GM12878 (cell line): ENCODE measurements around the gene IL36RN. TPM values are rescaled to one million over a fixed set of nuclear protein-coding genes. Genes with fewer than 3 reads are reported as not detected.

Source experiments
- ATAC-seq: fragments of 200-7000 bp; cut with Tn5 transposase; 3 replicates; pipeline ENCODE4 v1.9.1; 2020; ENCODE audit warnings: mild to moderate bottlenecking, moderate library complexity
- BruUV-seq: library from RNA; stranded (reverse); fragments of 400-500 nt; replicated peaks from 2 replicates; lab custom pipeline; 2021; lab: Mats Ljungman, UMichigan
- CTCF ChIA-PET: fragments of 300-600 bp; sonication (Branson Sonifier 250); formaldehyde crosslinking; extraction: SDS; loops from one replicate; lab custom pipeline; 2021; ENCODE audit warnings: inconsistent platforms; lab: Yijun Ruan, JAX
- POLR2A ChIA-PET: fragments of 350-600 bp; formaldehyde crosslinking; extraction: SDS; loops from one replicate; lab custom pipeline; 2021; ENCODE audit warnings: inconsistent platforms; lab: Charles Lee
- RAD21 ChIA-PET: fragments of 300-600 bp; sonication (Branson Sonifier 250); formaldehyde crosslinking; loops from one replicate; lab custom pipeline; 2023; ENCODE audit warnings: antibody characterized with exemption; ENCODE audit not compliant: unreplicated experiment; lab: Charles Lee
- SMC1A ChIA-PET: fragments of 300-600 bp; sonication (Branson Sonifier 250); formaldehyde crosslinking; loops from one replicate; lab custom pipeline; 2023; ENCODE audit not compliant: unreplicated experiment, uncharacterized antibody; lab: Charles Lee
- DNase-seq: peaks from one replicate; pipeline ENCODE4 v3.0.0-alpha.2; 2011; ENCODE audit warnings: low read depth, low spot score
- FAIRE-seq: peaks from 3 replicates; lab custom pipeline; 2011; peaks lifted over from hg19 to GRCh38; lab: Jason Lieb, UNC
- H2AFZ ChIP-seq: 2 replicates; pipeline ENCODE4 v1.6.0; 2011; ENCODE audit warnings: low read depth, low read length, control low read depth; ENCODE audit not compliant: control insufficient read depth
- H3K27ac ChIP-seq: 2 replicates; pipeline ENCODE4 v1.5.1; 2011; ENCODE audit warnings: control low read depth; ENCODE audit not compliant: control insufficient read depth, insufficient read depth
- H3K27me3 ChIP-seq, 2 experiments: replicated peaks in 1 of 2; 2 replicates each; pipeline versions ENCODE4 v1.6.0 to v1.6.1; 2011; ENCODE audit warnings: low read length in 1 of 2; ENCODE audit not compliant: control insufficient read depth in 2 of 2, insufficient read depth in 2 of 2
- H3K36me3 ChIP-seq, 2 experiments: 2 replicates each; pipeline ENCODE4 v1.5.1; 2011; ENCODE audit warnings: low read length in 1 of 2; ENCODE audit not compliant: control insufficient read depth in 2 of 2, insufficient read depth in 2 of 2
- H3K4me1 ChIP-seq: 2 replicates; pipeline ENCODE4 v1.6.1; 2011; ENCODE audit warnings: mild to moderate bottlenecking, low read length, moderate library complexity, mixed read lengths; ENCODE audit not compliant: control insufficient read depth, insufficient read depth
- H3K4me2 ChIP-seq: 2 replicates; pipeline ENCODE4 v1.6.0; 2011; ENCODE audit warnings: control low read depth; ENCODE audit not compliant: control insufficient read depth, insufficient read depth
- H3K4me3 ChIP-seq: fragments of 200-600 bp; sonication (generic); 2 replicates; pipeline ENCODE4 v1.5.1; 2016
- H3K79me2 ChIP-seq: 2 replicates; pipeline ENCODE4 v1.6.0; 2011; ENCODE audit warnings: low read length; ENCODE audit not compliant: control insufficient read depth, insufficient read depth
- H3K9ac ChIP-seq: 2 replicates; pipeline ENCODE4 v1.8.0; 2011; ENCODE audit warnings: low read length, control low read depth, mixed read lengths; ENCODE audit not compliant: control insufficient read depth, insufficient read depth
- H3K9me3 ChIP-seq: replicated peaks from 3 replicates; pipeline ENCODE4 v1.5.1; 2011; ENCODE audit warnings: mild to moderate bottlenecking, low read length; ENCODE audit not compliant: control insufficient read depth, insufficient read depth
- H4K20me1 ChIP-seq: 2 replicates; pipeline ENCODE4 v1.6.0; 2011; ENCODE audit not compliant: control insufficient read depth, insufficient read depth
- CBX3 ChIP-seq: fragments of 200-600 bp; sonication (generic); IDR thresholded peaks from 2 replicates; pipeline ENCODE4 v1.6.1; 2016; ENCODE audit warnings: low read depth, borderline replicate concordance
- CEBPB ChIP-seq, 2 experiments: fragments of 150-350 bp in 1 of 2; IDR thresholded peaks; 2 replicates each; pipeline ENCODE4 v1.6.1; 2012 to 2014; ENCODE audit warnings: low read depth in 2 of 2, low read length in 2 of 2, borderline replicate concordance in 1 of 2, inconsistent platforms in 1 of 2
- CHD2 ChIP-seq: IDR thresholded peaks from 2 replicates; pipeline ENCODE4 v1.6.1; 2011; ENCODE audit warnings: low read depth, low read length, improper control_type of control experiment, borderline replicate concordance
- HCFC1 ChIP-seq: fragments of 150-350 bp; IDR thresholded peaks from 2 replicates; pipeline ENCODE4 v1.6.1; 2014; ENCODE audit warnings: low read length
- IRF4 ChIP-seq: IDR thresholded peaks from 2 replicates; pipeline ENCODE4 v1.6.1; 2011; ENCODE audit warnings: low read depth, low read length
- NFXL1 ChIP-seq: fragments of 450-650 bp; IDR thresholded peaks from 2 replicates; pipeline ENCODE4 v1.6.1; 2017; ENCODE audit warnings: antibody characterized with exemption, mild to moderate bottlenecking, borderline replicate concordance
- NFYA ChIP-seq: IDR thresholded peaks from 2 replicates; pipeline ENCODE4 v1.6.1; 2011; ENCODE audit warnings: low read depth, mild to moderate bottlenecking, low read length, improper control_type of control experiment, borderline replicate concordance
- POLR2AphosphoS5 ChIP-seq: IDR thresholded peaks from 2 replicates; pipeline ENCODE4 v1.6.1; 2011; ENCODE audit warnings: mild to moderate bottlenecking, low read length, inconsistent platforms
- SMC3 ChIP-seq: IDR thresholded peaks from 2 replicates; pipeline ENCODE4 v1.6.1; 2011; ENCODE audit warnings: low read length, improper control_type of control experiment, borderline replicate concordance
- SPI1 ChIP-seq: IDR thresholded peaks from 2 replicates; pipeline ENCODE4 v1.6.1; 2011; ENCODE audit warnings: low read depth, mild to moderate bottlenecking, low read length, moderate library complexity, borderline replicate concordance; ENCODE audit not compliant: insufficient read depth
- SREBF2 ChIP-seq: IDR thresholded peaks from 2 replicates; pipeline ENCODE4 v1.6.1; 2012; ENCODE audit warnings: mild to moderate bottlenecking, low read length
- SUZ12 ChIP-seq: fragments of 200-600 bp; sonication (generic); IDR thresholded peaks from one replicate; pipeline ENCODE4 v1.6.1; 2018; ENCODE audit warnings: antibody characterized with exemption, mild to moderate bottlenecking; ENCODE audit not compliant: unreplicated experiment
- TARDBP ChIP-seq: IDR thresholded peaks from 2 replicates; pipeline ENCODE4 v1.6.1; 2016; ENCODE audit warnings: borderline replicate concordance
- TCF3 ChIP-seq: IDR thresholded peaks from 2 replicates; pipeline ENCODE4 v1.6.1; 2012; ENCODE audit warnings: low read depth, mild to moderate bottlenecking, low read length, borderline replicate concordance; ENCODE audit not compliant: insufficient read depth
- ZNF274 ChIP-seq: IDR thresholded peaks from one replicate; pipeline ENCODE4 v1.8.0; 2011; ENCODE audit not compliant: insufficient read length, insufficient read depth
- ZNF384 ChIP-seq: IDR thresholded peaks from 2 replicates; pipeline ENCODE4 v1.6.1; 2012; ENCODE audit warnings: low read depth, mild to moderate bottlenecking, low read length, improper control_type of control experiment, borderline replicate concordance
- WGBS: methylation state at CpG from one replicate; pipeline ENCODE4 v1.1.6; 2016; ENCODE audit warnings: low lambda C conversion rate; ENCODE audit not compliant: insufficient replicate concordance, insufficient coverage; ENCODE audit errors: missing lambda C conversion rate; 5-methylcytosine and 5-hydroxymethylcytosine counted together
- in situ Hi-C: fragments of 300-500 bp; cut with MboI; formaldehyde crosslinking; loops from 9 replicates; pipeline ENCODE4 v1.14.3; 2018; ENCODE audit warnings: mixed read lengths
- intact Hi-C: fragments of 100-400 bp; cut with micrococcal nuclease; formaldehyde crosslinking; loops from one replicate; pipeline ENCODE4 v1.14.2; 2022; ENCODE audit not compliant: unreplicated experiment
- polyA plus RNA-seq, 11 experiments: library from polyadenylated mRNA; depleted of rRNA in 4 of 11; unstranded in 6 of 11; stranded (reverse) in 5 of 11; fragments of >200 nt; fragmentation: Nextera tagmentation in 4 of 11; fragmentation: Illumina TruSeq in 1 of 11; extraction: Ambion mirVana in 4 of 11; extraction: Trizol in 1 of 11; gene quantifications; 1 replicate in 1 of 11; 2 replicates in 10 of 11; pipeline versions ENCODE4 v1.2.1 to v1.2.3, GENCODE V29; 2011 to 2016; ENCODE audit warnings: inconsistent platforms in 2 of 11, missing spikeins in 2 of 11, low read depth in 1 of 11
- total RNA-seq, 4 experiments: library from RNA; depleted of rRNA in 3 of 4; stranded (reverse); fragments of >200 nt in 3 of 4; fragmentation: Illumina TruSeq in 1 of 4; extraction: Trizol in 1 of 4; gene quantifications; 2 replicates each; pipeline versions ENCODE4 v1.2.1 to v1.2.3, GENCODE V29; 2013 to 2021
- TF ChIP-seq, protein P1 (sequence below): IDR thresholded peaks from 2 replicates; pipeline ENCODE4 v1.6.1; 2011; ENCODE audit warnings: low read depth, mild to moderate bottlenecking, low read length, moderate library complexity, borderline replicate concordance; ENCODE audit errors: extremely low read depth

IL36RN gene
- total and polyA plus RNA-seq, 10 of the 15 experiments (the other 5 are each of a cell fraction or from before 2014, with no cell fraction given): not detected

DNA sequence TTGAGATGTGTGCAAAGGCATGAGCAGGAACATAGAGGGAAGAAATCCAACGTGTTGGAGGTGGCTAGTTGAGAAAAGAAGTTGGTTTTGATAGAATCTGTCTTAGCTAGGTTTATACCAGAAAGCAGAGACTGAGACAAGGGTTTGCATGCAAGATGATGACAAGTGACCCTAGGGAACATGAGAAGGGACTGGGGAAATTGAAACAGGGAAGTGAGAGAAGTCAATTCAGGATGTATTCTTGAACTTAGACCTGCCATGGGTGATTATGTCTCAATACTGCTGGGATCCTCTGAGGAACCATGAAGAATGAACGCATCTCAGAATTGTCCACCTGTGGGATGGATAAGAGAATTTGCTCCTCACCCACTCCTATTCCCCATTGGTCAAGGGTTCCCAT lies 33.3 kb upstream of the IL36RN start:
- CTCF ChIA-PET: interaction anchor here (0.9 kb wide), 1 partner anchor 115 kb away, joined by 3 read pairs; no protein-coding TSS in a partner anchor
- BruUV-seq: no TSS peak
- POLR2A ChIA-PET: no interaction called here
- intact Hi-C loops: no loop called here
- no peak overlapping the region for H3K9ac ChIP-seq
- DNase-seq: no peak
- no peaks in the 10 kb centered on the region for H4K20me1 ChIP-seq
- no peak for FAIRE-seq
- ATAC-seq: no peak
- no peaks in the 10 kb centered on the region for H3K79me2 ChIP-seq
- H3K36me3 ChIP-seq: no peaks in the 10 kb centered on the region
- peaks cover 2 to 3% of the 10 kb centered on the region in 2 experiments; a peak in 3 of 4 replicates for H3K27me3 ChIP-seq
- 25% methylated on average over 2 of the region's 2 CpGs for WGBS
- H3K27ac ChIP-seq: no peak overlapping the region
- SMC1A ChIA-PET: no interaction called here
- H3K9me3 ChIP-seq: no peaks in the 10 kb centered on the region
- no peak overlapping the region for H2AFZ ChIP-seq
- no peaks in the 10 kb centered on the region for H3K4me1 ChIP-seq
- RAD21 ChIA-PET: no interaction called here
- H3K4me3 ChIP-seq: no peak overlapping the region
- peak; percentile 51; the same call in 1 of the 2 replicates for TF ChIP-seq SPI1
- no peak for TF ChIP-seq ZNF274
- no peak for TF ChIP-seq TARDBP
- TF ChIP-seq CBX3: no peak
- no peak for TF ChIP-seq CHD2
- in situ Hi-C loops: no loop called here
- no peak overlapping the region for H3K4me2 ChIP-seq

DNA sequence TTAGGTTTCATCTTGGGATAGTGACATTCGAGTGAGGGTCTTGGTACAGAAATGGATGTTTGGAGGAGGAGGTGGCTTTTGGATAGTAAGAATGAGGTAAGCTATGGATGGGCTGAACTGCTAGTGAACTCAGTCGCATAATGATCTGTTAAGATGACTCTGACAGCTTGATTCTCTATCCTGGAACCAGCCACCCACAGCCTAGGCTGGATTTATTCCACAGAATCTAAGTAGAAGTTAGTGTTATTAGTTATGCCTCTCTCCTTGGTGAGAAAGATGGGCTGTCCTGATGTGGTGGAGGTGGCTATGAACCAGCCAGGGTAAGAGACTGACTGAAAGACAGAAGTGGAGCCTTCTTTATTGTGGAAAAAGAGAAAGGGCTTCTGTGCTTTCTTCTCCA lies 31.3 kb upstream of the IL36RN start:
- H3K4me1 ChIP-seq: no peaks in the 10 kb centered on the region
- no peak for FAIRE-seq

More for the DNA sequence above, 31.3 kb upstream of the IL36RN start:
- H3K9ac ChIP-seq: no peak overlapping the region
- H3K4me2 ChIP-seq: no peak overlapping the region
- H2AFZ ChIP-seq: no peak overlapping the region
- H3K79me2 ChIP-seq: no peaks in the 10 kb centered on the region
- peaks cover 2 to 4% of the 10 kb centered on the region in 2 experiments for H3K27me3 ChIP-seq
- BruUV-seq: no TSS peak
- no peaks in the 10 kb centered on the region for H3K36me3 ChIP-seq
- H3K4me3 ChIP-seq: no peak overlapping the region
- TF ChIP-seq POLR2AphosphoS5 (no peak), IRF4 (no peak), SUZ12 (no peak), SPI1 (no peak), SREBF2 (no peak), ZNF384 (no peak), CEBPB (IDR thresholded peaks at IDR 0.05; ENCODE audit: borderline replicate concordance in 1 of 2, low read depth in 2 of 2, low read length in 2 of 2) (no peak), NFXL1 (no peak), NFYA (no peak), TCF3 (no peak), HCFC1 (no peak), SMC3 (no peak)
- TF ChIP-seq, protein P1, sequence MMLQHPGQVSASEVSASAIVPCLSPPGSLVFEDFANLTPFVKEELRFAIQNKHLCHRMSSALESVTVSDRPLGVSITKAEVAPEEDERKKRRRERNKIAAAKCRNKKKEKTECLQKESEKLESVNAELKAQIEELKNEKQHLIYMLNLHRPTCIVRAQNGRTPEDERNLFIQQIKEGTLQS: no peak
- no peaks in the 10 kb centered on the region for H3K9me3 ChIP-seq
- CTCF ChIA-PET: no interaction called here
- RAD21 ChIA-PET: no interaction called here
- DNase-seq: no peak
- in situ Hi-C loops: no loop called here
- POLR2A ChIA-PET: no interaction called here
- intact Hi-C loops: no loop called here
- WGBS: 35% methylated on average over 2 of the region's 2 CpGs
- no peak for ATAC-seq
- SMC1A ChIA-PET: no interaction called here
- H3K27ac ChIP-seq: no peak overlapping the region
- no peaks in the 10 kb centered on the region for H4K20me1 ChIP-seq
